Left kidney (tissue), 2 donors: Measurements from ENCODE around the gene SPECC1. TPM values are rescaled to one million over a fixed set of nuclear protein-coding genes. Genes with fewer than 3 reads are reported as not detected.
"Not testable (repeated sequence)": the region's sequence is repeated elsewhere in the genome, so short reads cannot be mapped to it uniquely, and the experiment has no call there.

ENCODE experiments used
- DNase-seq: peaks from one replicate; pipeline ENCODE4 v3.0.0-alpha.2; 2013
- polyA plus RNA-seq: library from polyadenylated mRNA; unstranded; fragments of 120-200 nt; gene quantifications from one replicate; pipeline ENCODE4 v1.2.1, GENCODE V29; 2013; ENCODE audit not compliant: insufficient read length

SPECC1 gene
- polyA plus RNA-seq, 1 donor: 18.4 TPM

DNA sequence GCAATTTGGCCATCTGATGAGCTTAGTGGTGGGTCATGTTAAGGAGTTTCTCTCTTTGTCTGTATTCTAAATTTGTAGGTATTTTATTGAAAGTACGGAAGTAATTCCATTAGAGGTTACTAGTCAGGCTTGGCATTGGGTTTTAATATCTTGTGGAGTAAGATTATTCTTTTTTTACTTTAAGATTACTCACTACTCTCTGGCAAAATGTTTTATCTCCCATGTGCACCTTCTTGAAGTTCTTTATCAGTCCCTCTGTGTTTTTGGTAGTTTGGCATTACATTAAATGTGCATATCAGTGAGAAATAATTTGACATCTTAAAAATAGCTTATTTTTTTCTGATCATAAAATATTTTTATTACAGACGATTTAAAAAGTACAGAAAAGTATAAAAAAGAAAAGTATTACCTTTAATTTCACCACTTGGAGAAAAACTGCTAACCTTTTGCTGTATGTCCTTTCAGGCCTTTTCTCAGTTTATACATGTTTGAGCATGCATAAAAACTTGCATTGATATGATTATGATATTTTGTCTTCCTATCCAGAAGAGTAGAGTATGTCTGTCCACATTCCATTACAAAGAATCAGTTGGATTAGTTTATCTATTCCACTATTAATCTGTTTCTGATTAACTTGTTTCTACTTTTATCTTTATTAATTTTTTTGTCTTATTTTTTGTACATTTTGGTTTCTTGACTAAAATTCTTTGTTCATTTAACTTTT is 198.3 kb downstream of the SPECC1 start:
- DNase-seq: no peak

DNA sequence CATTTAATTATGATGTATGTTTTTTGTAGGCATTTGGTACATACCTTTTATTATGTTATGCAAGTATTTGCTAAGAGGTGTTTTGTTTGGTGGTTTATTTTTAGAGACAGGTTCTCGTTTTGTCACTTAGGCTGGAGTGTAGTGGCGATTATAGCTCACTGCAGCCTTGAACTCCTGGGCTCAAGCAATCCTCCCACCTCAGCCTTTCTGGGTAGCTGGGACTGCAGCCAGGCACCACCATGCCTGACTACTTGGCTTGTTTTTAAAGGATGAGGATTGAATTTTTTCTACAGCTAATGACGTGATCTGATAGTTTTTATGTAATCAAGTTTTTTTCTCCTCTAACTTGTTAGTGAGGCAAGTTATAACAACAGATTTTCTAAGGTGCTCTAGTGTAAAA is 199.6 kb downstream of the SPECC1 start:
- DNase-seq: no peak

DNA sequence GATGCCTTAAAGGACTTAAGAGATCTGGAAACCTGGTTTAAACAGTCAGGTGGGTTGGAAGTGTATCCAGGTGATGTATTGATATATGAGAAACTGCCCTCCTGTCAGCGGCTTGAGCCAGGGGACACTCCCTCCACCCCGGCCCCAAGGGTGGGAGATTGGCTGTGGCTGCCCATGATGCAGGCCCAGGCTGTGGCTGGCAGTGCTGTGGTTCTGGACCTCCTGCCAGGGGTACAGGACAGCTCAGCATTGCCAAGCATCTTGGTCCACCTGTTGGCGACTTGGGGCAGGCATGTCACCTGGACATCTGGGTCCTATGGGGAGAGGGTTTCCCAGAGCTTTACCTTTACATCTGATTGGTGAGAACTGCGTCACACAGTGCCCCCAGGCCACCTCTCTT is 201.0 kb downstream of the SPECC1 start:
- DNase-seq: no peak

DNA sequence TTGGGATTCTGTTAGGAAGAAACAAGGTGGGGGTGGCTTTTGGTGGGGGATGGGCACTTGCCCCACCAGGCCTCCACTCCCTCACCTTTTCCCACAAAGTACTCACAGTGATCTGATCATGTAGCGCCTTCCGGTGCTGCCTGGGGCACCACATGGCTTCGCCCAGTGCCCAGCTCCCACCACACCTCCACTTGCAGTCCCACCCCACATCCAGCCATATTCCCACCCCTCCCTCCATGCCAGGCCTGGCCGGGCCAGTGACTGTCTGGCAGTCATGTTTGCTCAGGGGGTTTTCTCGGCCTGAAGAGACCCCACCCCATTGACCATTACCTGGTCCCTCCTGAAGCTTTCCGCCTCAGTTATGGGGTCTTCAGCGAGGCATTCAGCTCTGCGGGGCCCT is 201.5 kb downstream of the SPECC1 start:
- DNase-seq: no peak

DNA sequence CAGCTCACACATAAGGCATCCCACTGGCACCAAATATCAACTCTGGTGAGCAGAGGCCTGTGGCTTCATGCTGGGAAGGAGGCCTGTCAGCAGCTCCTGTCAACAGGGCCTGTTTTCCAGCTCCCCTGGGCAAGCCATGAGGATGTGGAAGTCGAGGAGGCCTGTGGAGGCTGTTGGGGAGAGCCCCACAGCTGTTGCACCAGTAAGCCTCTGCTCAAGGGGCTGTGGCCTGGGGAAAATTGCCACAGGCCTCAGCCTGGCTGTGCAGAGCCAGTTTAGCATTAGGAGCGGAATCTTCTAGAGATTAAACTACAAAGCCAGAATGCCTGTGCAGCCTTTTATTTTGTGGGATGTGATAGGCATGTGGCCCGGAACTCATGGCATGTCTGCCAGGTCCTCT is 202.1 kb downstream of the SPECC1 start:
- no peak for DNase-seq

DNA sequence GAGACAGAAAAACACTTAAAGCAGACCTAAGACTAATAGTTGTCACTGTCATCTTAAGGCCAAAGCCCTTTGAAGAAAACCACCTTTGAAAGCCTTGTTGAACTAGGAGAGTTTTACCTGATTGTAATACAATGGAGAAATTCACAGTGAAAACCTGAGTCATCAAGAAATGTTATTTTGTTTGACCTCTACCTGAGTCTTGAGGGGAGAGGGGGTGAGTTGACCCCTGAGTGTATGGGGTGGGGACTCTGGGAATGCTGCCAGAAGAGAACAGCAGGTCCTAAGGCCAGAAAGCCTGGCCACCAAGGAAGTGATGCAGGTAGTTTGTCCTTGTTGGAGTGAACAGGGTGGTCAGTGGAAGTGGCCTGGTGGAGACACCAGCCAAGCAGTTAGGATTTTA is 204.3 kb downstream of the SPECC1 start:
- no peak for DNase-seq

DNA sequence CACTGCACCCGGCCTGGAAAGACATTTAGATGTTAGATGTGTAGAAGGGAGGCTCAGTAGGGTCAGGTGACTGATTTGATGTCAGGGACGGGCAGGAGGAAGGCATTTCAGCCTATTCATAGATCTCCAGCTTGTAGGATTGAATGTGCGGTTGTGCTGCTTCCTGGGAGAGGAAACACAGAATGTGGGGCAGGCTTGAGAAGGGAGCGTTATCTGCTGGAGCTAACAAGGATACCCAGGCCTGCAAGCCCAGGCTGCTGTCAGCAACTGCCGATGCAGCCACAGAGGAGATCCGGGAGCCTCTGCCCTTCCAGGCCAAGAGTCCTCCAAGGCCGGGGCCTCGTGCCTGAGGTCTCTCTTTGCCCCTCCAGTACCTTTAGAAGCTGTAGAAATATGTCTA is 205.6 kb downstream of the SPECC1 start:
- no peak for DNase-seq

DNA sequence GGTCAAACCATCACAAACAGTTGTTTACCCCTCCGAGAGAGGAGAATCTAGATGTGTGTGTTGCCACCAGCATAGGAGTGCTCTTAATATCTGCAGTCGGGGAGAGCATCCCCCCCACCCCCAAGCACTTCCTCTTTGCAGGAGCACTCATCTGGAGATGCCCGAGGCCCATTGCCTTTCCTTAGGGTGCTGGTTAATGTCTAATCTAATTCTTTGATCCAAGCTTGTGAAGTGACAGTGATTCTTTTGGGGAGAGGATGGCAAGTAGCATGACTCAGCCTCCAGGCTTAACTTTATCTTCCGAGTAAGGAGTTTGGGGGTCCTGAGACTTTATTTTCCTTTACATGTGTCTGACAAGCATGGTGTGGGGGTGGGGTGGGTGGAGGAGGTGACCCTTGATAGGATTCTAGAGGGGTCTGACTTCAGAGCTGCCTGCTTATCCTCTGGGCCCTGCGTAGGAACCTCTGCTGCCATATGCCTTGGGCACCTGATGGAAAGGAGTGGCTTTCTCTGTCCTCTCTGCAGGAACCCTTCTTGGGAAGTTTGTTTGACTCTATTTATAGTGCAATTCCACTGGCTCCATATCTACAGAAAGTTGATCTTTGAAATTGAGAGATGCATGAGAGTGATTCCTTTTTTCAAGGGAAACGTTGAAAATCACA is 207.1 kb downstream of the SPECC1 start:
- no peak for DNase-seq

DNA sequence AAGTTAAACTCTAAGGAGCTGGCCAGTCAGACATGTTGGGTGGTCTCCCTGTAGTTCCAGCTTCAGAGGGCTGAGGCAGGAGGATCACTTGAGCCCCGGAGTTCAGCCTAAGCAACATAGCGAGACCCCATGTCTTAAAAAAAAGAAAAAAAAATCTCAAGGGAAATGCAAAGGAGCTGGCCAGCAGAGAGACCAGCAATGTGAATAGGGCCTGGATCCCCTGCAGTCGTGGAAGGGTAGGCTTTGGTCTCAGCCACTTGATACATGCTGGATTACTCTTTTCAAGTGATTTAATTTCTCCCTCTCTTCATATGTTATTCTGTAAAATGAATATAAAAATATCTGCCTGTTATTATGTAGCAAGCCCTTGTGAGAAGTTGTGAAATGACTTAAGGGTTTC is 207.7 kb downstream of the SPECC1 start:
- no peak for DNase-seq

DNA sequence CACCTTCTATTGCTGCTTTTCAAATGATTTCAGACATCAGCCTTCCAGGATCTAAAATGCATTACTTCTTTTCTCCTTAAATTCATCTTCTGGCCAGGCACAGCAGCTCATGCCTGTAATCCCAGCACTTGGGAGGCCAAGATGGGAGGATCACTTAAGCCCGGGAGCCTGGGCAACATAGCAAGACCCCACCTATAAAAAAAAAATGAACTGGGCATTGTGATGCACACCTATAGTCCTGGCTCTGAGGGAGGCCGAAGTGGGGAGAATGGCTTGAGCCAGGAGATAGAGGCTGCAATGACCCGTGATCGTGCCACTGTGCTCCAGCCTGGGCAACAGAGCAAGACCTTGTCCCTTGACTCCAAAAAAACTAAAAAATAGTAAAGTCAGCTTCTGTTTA is 208.5 kb downstream of the SPECC1 start:
- DNase-seq: no peak

DNA sequence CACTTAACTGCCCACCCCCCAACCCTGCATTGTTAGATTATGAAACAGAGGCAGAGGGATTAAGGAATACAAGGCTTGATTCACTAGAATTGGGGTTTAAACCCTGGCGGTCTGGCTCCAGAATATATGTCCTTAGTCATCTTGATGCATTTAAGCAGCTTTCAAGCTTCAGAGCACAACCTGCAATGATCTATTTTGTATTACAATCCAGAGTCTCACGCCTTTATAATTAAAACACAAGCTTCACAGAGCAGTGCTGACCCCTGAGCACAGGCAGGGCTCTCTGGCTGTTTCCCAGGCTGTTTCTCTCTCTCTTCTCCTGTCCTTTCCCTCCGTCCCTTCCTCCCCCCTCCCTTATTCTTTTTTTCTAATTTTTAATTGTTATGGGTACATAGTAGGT is 209.1 kb downstream of the SPECC1 start:
- DNase-seq: no peak

DNA sequence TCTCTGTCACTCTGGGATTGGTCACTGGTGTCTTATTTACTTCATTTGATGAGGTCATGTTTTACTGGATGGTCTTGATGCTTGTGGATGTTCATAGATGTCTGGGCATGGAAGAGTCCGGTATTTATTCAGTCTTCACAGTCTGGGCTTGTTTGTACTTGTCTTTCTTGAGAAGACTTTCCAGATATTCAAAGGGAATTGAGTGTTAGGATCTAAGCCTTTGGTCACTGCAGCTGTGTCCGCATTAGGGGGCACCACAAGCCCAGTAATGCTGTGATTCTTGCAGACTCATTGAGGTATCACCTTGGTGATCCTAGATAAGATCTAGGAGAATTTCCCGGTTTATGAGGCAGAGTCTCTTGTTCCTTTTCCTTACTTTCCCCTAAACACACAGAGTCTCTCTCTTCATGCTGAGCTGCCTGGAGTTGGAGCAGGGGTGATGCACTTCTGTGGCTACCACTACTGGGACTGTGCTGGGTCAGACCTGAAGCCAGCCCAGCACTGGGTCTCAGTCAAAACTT is 214.7 kb downstream of the SPECC1 start:
- no peak for DNase-seq

DNA sequence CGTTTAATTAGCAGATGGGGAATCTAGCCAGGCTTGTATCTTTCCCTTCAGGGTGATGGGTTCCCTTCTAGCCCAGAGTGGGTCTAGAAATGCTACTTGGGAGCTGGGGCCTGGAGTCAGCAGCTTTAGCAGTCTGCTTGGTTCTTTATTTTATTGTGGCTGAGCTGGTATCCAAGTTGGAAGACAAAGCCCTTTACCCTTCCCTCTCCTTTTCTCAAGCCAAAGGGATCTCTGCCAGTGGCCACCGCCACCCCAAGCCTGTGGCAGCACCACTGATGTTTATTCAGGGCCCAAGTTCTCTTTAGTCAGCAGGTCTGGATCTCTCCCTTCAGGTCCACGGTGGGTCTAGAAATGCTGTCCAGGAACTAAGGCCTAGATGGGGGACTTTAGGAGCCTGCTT is 215.2 kb downstream of the SPECC1 start:
- DNase-seq: no peak

DNA sequence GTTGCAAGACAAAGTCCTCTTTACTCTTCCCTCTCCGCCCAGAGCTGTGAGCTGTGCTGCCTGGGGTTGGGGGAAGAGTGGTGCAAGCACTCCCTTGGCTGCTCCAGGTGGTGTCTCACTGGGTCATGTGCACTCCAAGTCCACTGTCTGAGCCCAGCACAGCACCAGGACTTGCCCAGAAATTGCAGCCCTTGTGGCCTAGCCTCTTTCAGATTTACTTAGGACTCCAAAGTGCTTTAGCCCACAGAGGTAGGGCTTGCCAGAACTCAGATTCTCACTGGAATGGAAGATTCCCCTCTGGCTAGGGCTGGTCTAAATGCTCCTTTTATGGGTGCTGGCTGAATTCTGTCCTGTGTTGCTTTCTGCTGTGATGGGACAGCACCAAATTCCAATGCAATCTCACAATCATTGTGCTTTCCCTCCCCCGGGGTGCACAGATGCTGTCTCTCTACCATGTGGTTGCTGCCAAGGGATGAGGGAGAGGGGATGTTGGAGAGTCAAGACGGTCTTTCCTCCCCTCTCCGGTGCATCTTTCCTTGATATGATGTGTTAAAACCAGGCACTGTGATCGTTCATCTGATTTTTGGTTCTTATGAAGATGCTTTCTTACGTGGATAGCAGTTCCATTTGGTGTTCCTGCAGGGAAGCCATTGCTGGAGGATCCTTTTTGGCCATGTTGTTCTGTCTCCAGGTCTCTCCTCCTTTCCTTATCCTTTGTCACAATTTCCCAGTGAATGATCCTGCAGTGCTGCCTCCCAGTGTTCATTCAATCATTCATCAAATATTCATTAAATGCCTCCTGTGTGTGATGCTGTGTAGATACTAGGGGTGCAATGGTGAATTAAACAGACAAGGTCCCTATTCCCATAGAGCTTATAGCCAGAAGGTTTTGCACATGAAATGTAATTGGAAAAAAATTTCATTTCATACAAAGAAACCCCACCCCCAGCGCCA is 216.3 kb downstream of the SPECC1 start:
- DNase-seq: no peak

DNA sequence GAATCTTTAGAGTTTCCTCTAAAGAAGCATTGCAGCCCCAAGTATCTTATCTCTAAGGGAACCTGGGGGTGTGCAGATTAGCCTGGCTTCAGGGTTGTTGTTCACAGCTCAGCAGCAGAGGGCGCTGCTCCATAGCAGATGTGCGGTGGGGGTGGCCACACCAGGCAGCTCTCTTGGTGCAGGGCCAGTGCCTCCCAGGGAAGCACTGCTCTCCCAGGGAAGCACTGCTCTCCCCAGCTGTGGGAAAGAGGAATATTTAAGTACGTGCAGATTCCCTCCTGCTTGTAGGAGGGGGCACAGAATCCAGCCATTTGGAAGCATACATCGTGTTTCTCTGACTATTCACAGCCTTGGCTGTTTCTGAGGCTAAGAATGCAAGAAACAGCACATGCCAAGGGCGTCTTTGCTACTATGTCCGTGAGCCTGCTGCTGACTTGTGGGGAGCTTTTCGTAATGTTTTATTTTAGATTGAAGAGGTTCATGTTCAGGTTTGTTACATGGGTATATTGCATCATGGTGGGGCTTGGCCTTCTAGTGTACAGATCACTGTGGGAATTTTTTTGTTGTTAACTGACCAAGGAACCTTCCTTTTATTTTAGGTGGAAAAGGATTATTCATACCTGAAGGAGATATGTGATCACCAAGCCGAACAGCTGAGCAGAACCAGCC is 217.8 kb downstream of the SPECC1 start:
- DNase-seq: peak; percentile 70

DNA sequence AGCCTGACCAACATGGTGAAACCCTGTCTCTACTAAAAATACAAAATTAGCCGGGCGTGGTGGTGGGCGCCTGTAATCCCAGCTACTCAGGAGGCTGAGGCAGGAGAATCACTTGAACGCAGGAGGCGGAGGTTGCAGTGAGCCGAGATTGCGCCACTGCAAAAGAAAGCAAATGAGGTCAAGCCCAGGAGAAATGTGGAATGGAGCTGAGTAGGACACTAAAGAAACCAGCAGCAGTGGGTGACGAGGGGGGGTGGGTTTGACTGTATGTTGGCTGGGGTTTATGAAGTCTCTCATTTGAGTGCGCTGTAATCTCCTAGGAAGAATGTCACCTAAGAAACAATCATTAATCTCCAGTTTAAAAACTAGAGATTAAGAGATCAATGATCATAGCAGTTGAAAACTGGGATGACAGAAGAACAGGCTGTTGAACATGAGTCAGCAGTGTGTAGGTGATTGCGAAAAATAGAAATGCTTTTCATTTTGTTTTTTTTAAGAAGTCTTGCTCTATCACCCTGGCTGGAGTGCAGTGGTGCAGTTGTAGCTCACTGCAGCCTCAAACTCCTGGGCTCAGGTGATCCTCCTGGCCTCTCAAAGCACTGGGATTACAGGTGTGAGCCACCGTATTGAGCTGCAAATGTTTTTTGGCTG is 218.7 kb downstream of the SPECC1 start:
- DNase-seq: not testable (repeated sequence)

DNA sequence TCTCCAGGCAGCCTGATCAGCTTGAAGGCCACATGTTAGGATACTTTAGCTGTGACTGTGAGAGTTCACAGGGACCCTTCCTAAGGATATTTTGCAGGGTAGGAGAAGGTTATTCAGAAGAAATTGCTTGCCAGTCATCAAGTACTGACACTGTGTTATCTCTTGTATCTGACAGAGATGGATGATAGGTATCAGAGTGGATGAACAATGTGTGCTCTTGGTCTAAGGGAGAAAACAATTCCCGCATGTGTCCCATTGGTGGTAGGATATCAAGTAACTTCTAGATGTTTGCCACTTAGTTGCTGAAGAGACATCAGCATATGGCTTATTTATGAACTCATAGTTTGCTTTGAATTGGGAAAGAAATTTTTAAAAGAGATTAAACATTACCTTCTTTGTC is 219.3 kb downstream of the SPECC1 start:
- no peak for DNase-seq

DNA sequence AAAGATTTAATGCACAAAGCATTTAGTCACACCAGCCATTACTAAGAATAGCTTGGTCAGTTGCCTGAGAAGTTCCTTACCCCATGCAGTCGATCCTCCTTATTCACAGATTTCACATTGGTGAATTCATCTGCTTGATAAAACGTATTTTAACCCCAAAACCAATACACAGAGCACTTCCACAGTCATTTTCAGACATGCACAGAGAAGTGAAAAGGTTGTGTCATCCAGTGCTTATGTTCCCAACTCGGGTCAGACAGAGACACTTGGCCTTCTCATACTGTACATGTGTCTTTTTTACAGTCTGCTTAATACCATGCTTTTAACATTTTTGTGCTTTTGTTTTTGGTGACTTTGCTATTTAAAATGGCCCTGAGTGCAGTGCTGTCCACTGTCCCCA is 219.7 kb downstream of the SPECC1 start:
- DNase-seq: no peak

DNA sequence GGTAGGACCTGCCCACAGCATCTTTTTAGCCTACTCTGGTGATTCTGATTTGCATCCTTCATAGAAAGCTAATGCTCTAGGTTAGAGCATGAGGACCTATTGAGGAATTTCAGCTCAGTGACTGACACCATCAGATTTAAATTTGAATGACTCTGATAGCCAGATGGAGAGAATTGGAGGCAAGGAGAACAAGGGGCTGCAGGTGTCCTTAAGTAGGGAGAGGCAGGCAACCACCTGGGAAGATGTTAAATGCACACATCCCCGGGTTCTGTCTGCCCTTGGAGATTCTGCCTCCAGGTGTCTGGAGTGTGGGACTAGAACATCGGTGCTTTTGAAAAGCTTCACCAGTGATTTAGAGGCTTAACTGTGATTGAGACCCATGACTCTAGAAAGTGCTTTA is 221.8 kb downstream of the SPECC1 start:
- DNase-seq: no peak

DNA sequence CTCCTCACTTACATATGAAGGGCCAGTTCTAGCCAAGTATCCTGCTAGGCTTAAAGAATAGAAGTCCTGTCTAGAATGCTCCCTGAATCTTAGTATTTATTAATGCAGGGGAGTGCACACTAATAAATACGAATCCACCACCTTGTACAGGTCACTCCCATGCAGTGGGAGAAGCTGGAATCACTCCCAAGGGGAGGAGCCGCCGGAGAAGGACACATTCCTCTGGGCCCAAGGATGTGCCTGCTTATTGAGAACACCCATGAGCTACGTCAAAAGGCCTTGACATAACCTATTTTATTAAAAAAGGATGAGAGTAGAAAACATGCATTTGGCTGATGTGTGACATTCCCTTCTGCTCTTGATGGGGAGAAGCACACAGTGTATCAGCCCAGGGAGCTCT is 223.5 kb downstream of the SPECC1 start:
- no peak for DNase-seq

DNA sequence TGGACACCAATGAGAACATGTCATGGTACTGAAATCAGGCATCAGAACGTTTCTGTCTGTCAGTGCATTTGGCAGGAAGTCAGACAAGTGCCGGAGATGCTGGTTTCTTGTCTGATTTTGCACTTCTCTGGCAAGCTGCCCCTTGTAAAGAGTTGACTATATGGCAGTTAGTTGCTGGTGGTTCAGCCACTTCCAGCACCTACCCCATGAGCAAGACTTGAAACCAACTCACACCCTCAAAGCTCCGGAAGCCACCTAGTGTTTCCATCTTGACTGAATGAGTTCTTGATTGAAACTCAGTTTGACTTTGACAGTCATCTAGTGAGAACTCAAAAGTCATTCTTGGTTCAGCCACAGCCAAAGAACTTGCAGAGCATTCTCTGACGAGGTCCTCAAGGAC is 225.1 kb downstream of the SPECC1 start:
- DNase-seq: no peak

DNA sequence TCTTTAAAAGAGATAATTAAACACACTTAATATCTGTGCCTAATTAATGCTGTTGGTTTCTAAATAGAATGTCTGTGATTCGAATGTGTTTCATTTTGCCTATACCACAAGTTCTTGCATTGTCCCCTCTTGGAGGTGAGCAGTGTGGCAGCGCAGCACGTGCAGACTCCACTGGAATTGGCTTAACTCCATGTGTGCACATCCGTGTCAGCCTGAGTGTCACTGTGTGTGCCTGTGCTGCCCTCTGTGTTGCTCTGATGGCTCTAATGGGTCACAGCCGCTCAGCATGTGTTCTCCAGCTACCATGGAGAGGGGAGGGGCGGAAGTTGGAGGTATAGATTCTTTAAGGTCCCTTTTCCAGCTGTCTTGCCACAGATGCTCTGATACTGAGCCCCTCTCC is 226.6 kb downstream of the SPECC1 start:
- no peak for DNase-seq
